GM21825 (cell line): ENCODE measurements around the gene TET1.
"Not testable (repeated sequence)": the region's sequence is repeated elsewhere in the genome, so short reads cannot be mapped to it uniquely, and the experiment has no call there.

Experiments
- ATAC-seq: cut with Tn5 transposase; IDR thresholded peaks from one replicate; pipeline ENCODE4 v1.9.1; 2021; ENCODE audit warnings: mild to moderate bottlenecking, moderate library complexity; ENCODE audit not compliant: unreplicated experiment

Gene TET1

GRCh38 chr10:68696018-68696417, 135.9 kb downstream of the TET1 start:
- ATAC-seq = no peak

GRCh38 chr10:68697106-68697505, 137.0 kb downstream of the TET1 start:
- no peak for ATAC-seq

- ATAC-seq = no peak
Observed at GRCh38 chr10:68700197-68700596, 140.1 kb downstream of the TET1 start.

DNA sequence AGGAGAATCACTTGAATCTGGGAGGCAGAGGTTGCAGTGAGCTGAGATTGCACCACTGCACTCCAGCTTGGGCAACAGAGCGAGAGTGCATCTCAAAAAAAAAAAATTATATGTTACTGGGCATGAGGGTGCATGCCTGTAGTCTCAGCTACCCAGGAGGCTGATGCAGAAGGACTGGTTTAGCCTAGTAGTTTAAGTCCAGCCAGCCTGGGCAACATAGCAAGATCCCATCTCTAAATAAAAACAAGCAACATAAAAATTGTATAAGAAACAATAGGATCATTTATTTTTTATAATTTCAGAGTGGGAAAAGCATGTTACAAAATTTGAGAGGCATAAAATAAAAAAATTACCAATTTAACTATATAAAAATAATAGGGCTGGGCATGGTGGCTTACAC, 145.4 kb downstream of the TET1 start:
- ATAC-seq = no peak

DNA sequence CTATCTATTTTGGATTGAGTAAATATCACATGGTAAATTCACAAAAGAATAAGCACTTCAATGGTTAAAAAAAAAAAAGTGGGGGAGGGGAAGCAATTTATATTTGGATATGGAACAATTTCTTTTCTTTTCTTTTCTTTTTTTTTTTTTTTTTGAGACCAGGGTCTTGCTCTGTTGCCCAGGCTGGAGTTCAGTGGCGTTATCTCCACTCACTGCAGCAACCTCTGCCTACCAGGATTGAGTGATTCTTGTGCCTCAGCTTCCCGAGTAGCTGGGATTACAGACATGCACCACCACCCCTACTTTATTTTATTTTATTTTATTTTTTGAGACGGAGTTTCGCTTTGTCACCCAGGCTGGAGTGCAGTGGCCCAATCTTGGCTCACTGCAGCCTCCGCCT, 148.8 kb downstream of the TET1 start:
- ATAC-seq = not testable (repeated sequence)

DNA sequence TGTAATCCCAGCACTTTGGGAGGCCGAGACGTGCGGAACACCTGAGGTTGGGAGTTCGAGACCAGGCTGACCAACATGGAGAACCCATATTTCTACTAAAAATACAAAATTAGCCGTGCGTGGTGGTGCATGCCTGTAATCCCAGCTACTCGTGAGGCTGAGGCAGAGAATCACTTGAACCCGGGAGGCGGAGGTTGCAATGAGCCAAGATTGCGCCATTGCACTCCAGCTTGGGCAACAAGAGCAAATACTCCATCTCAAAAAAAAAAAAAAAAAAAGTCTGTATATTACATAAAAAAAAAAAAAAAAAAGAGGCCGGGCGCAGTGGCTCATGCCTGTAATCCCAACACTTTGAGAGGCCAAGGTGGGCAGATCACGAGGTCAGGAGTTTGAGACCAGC, 152.9 kb downstream of the TET1 start:
- not testable (repeated sequence) for ATAC-seq

- no peak for ATAC-seq
Observed at GRCh38 chr10:68717435-68717834, 157.3 kb downstream of the TET1 start.

GRCh38 chr10:68720793-68721672, 160.9 kb downstream of the TET1 start, which contains the start of gene CCAR1:
Gene CCAR1 (plus strand): TSS chr10:68721239. CDS start chr10:68722505, 1,266 bp downstream.
- peak; percentile 98 for ATAC-seq

GRCh38 chr10:68721673-68722335, 161.7 kb downstream of the TET1 start:
- ATAC-seq = peak; percentile 13

GRCh38 chr10:68725016-68725415, 164.9 kb downstream of the TET1 start:
- ATAC-seq = no peak

- ATAC-seq = no peak
Observed at GRCh38 chr10:68727146-68727545, 167.0 kb downstream of the TET1 start.

- no peak for ATAC-seq
Observed at GRCh38 chr10:68732651-68733050, 172.5 kb downstream of the TET1 start.

- ATAC-seq = no peak
Observed at GRCh38 chr10:68734349-68734748, 174.2 kb downstream of the TET1 start.

DNA sequence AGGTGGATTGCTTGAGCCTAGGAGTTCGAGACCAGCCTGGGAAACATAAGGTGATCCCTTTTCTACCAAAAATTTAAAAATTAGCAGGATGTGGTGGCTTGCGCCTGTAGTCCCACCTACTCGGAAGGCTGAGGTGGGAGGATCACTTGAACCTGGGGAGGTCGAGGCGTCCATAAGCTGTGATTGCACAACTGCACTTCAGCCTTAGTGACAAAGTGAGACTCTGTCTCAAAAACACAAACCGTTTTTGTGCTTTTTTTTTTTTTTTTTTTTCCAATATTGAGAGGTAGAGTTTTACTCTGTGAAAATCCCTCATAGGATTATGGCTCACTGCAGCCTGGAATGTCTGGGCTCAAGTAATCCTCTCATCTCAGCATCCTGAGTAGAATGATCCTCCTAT, 175.0 kb downstream of the TET1 start:
- no peak for ATAC-seq

GRCh38 chr10:68735739-68736138, 175.6 kb downstream of the TET1 start:
- ATAC-seq = not testable (repeated sequence)

DNA sequence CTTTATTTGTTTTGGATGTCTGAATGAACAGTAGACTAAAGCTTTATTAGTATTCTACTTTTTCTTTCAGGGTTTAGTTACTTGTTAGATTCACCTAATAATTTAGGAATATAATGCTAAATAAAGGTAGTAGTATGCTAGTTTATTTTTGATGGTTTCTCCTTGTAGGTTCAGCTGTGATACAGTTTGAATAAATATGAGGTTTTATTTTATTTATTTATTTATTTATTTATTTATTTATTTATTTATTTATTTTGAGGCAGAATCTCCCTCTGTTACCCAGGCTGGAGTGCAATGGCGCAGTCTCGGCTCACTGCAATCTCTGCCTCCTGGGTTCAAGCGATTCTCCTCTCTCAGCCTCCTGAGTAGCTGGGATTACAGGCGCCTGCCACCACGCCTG, 180.5 kb downstream of the TET1 start:
- ATAC-seq = not testable (repeated sequence)

DNA sequence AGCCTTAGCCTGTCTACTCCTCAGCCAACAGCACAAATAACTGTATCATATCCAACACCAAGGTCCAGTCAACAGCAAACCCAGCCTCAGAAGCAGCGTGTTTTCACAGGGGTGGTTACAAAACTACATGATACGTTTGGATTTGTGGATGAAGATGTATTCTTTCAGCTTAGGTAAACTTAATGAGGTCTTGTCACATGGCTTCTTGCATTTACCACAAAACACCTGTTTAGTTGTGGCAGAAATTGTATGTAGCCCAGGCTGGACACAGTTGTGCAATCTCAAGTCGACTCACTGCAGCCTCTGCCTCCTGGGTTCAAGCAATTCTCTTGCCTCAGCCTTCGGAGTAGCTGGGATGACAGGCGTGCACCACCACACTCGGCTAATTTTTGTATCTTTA, 182.3 kb downstream of the TET1 start:
- ATAC-seq = no peak
